Renal cortex interstitium (tissue), 11 donors: Measurements from ENCODE around the gene ZNF76. TPM values are rescaled to one million over a fixed set of nuclear protein-coding genes. Genes with fewer than 3 reads are reported as not detected.

Source experiments
- DNase-seq, 11 donors: peaks; one replicate each; pipeline ENCODE4 v3.0.0-alpha.2; 2013; ENCODE audit warnings: low read depth in 9 of 11, low spot score in 4 of 11; ENCODE audit errors: extremely low read depth in 1 of 11
- polyA plus RNA-seq, 3 donors: library from polyadenylated mRNA; unstranded; fragments of 120-200 nt; gene quantifications; one replicate each; pipeline ENCODE4 v1.2.1, GENCODE V29; 2013; ENCODE audit not compliant: insufficient read length in 3 of 3

ZNF76 gene
- polyA plus RNA-seq, 3 donors = 44.8 to 67.2 (median 50.6) TPM

DNA sequence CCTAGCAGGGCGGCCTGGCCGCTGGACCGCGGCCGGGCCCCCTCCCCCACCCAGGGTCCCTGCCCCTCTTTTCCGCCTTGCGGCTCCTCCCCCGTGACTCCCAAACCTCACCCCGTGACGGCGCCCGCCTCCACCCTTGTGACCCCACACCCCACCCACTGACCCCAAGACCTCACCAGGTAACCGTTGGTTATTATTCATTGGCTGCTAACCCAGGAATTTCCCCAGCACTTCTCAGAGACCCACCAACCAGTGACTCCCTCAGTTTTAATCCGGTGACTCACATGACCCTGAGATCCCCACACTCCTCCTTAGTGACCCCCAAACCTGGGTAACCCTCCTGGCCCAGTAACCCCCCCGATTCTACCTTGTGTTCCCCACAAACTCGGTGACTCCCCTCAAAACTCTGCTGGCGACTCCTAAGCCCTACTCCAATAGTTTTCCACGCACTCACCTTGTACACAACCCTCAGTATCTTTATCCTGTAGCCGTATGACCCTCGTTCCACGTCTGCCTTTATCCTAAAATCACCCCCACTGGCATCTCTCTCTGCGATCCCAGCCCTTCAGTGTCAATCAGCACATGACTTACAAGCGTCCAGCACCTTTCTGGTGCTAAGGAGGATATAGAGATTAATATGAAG is 534 bp downstream of the ZNF76 start:
- DNase-seq = peak in 7 of 11 donors; percentile 32 to 60 (median 50)

DNA sequence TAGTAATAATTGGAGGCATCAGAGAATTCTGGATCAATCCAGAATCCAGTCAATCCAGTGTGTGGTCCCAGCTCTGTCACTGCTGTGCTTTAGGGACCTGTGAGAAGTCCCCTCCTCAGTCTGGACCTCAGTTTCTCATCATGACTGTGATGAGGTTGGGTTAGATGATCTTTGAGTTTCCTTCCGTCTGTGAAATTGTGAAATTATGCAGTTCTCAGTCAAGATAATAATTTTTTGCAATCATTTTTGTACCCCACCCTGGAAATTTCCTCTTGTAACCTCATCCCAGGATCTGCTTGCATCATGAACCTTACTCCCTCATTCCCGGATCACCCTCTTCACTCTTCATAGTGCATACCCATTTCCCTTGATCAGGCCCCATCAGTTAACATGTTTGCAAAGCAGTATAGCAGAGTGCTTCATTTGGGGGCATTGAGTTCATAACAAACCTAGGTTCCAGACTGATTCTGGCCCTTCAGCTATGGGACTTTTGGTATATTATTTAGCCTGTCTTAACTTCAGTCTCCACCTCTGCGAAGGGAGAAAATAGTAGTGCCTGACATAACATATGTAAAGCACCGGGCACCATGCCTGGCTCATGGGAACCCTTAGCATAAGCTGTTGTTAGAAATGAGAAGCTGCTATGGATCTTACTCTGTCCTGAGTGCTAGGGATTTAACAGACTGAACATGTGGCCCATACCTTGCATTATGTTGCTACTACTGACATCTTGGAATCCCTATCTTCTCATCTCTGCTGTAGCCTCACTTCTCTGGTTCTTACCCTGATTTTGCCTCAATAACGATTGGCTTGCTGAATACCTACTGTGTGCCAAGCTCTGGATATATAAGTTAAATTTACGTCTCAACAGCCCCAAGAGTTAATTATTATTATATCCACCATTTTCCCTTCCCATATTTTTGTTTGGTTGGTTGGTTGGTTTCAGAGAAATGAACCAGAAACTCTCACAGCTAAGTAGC is 1.3 kb downstream of the ZNF76 start:
- DNase-seq = no peak

DNA sequence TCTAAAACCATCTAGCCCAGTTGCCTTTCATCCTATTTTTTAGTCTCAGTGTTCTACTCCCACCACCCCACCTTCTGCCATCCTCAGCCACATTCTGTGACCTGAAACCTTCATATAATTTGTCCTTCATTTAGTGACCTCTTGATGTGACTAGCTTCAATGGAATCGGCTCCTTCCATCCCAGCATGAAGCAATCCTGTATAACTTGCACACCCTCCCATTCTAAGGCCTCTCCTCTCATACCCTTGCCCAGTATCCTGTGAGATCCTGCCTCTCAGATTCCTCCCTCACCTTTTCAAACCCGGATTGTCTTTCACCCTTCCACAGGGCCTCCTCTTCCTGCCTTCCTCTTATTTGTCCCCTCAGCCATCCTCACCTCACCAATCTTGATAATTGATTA is 3.1 kb downstream of the ZNF76 start:
- DNase-seq = no peak

DNA sequence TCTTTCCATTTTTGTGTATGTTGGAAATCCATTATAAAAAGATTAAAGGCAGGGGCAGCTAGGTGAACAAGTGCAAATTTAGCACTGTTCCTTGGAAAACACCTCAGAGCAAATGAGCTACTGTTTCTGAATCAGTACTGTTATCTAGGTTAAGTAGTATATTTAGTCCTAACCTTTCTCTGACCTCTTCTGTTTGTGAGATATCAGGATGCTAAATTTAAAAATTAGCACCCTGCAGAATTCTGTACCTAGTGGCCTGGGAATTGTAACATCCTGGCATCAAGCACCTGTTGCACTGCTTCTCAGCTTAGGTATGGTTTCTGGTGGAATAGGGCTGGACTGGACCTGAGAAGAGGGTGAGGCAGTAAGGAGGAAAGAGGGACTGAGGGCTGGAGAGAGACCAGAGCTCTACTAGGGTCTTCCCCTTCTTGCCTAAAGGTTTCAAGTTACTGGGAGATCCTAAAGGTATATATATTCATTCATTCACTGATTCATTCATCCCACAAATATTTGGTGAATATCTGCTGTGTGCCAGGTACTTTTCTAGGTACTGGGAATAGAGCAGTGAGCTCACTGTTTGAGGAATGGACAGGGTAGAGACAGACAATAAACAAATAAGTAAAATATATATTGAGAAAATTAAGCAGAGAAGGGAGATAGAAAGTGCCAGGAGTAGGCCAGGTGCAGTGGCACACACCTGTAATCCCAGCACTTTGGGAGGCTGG is 5.2 kb downstream of the ZNF76 start:
- no peak for DNase-seq

DNA sequence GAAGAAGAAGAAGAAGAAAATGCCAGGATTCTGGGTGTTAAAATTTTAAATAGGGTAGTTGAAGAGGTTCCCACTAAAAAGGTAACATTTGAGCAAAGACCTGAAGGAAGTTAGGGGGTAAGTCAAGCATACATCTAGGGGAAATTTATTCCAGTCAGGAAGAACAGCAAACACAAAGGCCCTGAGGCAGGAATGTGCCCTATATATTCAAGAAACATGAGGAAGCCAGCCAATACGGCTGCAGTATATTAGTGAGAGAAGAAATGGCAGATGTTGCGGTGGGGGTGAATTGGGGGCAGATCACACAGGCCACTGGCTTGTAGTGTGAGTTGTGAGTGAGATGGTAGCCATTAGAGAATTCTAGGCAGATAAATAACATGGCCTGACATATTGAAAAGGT is 6.0 kb downstream of the ZNF76 start:
- no peak for DNase-seq

DNA sequence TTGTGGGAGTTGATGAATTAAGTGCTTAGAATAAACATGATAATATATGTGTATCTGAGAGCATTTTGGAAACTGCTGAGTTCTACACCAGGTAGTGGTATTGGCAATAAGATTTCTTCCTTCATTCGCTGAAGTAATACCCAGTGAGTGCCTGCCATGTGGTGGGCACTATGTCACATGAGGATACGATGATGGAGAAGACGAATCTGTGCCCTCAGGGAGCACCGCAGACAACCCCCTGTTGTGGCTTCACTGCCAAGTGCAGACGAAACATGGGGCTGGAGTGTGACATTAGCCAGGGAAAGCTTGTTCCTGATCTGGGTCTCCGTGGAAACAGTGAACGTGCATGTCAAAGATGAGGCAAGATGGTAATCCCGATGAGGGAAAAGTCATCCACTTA is 7.9 kb downstream of the ZNF76 start:
- DNase-seq = no peak

DNA sequence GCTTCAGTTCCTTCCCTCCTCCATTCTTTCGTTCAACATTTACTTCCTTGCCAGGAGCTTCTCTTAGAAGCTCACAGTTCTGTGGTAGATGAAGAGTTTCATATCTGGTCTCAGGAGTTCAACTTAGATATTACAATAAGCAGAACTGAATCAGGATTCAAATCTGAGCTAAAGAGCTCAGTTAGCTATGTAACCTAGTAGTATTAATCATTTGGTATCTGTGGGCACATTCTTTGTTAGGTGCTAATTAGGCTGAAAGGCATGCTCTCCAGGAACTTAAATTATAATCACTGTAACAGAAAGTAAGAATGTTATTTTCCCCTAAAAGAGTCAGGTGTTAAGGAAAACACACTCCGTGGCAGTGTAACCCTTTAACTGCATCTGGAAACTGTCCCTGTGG is 8.4 kb downstream of the ZNF76 start:
- DNase-seq = no peak

DNA sequence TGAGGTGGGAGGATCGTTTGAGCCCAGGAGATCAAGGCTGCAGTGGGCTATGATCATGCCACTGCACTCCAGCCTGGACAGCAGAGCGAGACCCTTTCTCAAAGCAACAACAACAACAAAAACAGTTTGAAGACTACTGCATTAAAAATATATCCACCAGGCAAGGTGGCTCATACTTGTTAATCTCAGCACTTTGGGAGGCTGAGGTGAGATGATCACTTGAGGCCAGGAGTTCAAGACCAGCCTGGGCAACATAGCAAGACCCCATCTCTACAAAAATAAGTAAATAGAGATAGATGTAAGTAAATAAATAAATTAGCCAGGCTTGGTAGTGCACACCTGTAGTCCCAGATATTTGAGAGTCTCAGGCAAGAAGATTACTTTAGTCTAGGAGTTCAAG is 12.5 kb downstream of the ZNF76 start:
- no peak for DNase-seq

DNA sequence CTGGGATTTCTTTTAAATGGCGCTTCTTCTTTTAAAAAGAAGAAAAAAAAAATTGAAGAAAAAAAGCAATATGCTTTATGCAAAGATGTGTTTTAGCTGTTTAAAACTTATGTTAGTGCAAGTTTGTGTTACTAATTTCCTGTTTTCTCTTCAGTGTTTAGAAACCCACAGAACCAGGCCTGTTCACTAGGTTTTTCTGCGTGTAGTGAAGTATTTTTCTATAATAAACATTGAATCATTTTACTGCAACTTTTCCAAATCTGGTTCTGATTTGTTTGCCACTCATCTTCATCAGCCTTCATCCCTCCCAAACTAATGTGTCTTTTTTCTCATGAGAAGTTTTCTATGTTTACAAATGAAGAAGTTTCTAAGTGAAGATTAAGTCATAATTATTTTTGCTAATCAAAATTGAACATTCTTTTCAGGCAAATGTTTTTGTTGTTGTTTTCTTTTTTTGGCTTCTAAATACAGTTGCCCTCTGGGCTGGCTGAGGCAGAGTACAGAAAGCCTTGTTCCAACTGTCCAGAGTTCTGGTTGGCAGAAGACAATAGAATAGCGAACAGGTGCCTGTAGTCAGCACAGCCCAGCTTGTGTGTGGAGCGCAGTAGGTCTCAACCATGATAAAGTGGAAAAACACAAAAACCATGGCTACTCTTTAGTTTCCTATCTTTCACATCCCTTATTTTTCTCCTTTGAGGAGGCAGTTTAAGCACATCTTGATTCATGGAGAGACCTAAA is 14.5 kb downstream of the ZNF76 start:
- DNase-seq = no peak

DNA sequence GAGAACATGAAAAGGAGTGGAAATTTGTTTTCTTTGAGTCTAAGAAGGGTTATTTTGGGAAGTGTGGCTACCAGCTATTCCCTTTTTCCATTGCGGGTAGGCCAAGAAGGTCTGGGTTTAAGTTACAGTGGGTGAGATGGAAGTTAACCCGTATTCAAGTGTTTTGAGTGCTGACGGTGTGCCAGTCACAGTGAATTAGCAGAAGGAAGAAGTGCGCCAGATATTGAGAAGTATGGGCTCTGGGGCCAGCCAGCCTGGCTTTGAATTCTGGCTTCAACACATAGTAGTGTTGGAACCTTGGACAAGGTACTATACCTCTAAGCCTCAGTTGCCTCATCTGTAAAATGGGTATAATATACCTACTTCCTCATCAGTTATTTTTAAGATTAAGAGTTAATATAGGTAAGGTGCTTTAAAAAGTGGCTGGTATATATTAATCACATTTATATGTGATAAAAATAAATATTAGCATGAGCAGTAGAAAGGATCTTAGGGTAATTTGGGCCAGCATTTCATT is 16.3 kb downstream of the ZNF76 start:
- no peak for DNase-seq

DNA sequence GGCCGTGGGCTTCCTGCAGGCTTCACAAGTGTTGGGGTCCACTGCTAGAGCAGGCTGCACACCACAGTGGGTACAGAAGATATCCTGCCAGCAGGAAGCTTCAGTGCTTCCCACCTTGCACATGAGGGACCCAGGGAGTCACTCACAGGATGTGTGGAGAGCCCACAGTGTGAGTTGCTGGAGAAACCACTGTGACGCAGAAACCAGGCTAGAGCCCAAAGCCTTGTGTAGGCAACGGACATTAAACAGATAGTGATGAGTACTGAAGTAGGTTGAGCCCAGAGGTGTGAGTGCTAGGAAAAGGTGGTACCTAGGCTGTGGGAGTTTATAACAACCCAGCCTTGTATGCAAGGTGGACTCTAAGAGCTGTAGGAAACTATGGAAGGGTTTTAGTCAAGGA is 19.2 kb downstream of the ZNF76 start:
- no peak for DNase-seq

DNA sequence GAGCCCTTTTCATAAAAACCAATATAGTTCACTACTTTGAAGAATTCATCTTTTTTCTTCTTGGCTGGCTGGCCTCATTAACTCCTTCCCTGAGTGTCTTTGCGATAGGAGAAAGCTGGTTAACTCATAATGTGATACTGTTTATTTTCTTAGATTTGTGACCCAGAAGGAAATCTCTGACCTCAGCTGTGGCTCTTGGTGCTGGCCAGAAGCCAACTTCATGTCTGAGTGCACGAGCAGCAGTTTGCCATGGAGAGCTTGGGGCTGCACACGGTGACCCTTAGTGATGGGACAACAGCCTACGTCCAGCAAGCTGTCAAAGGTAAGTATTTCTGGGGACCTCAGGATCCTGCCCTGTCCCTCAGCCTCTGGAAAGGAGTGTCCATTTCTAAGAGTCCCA is 21.4 kb downstream of the ZNF76 start:
- DNase-seq = peak in 6 of 11 donors; percentile 21 to 46 (median 34)

DNA sequence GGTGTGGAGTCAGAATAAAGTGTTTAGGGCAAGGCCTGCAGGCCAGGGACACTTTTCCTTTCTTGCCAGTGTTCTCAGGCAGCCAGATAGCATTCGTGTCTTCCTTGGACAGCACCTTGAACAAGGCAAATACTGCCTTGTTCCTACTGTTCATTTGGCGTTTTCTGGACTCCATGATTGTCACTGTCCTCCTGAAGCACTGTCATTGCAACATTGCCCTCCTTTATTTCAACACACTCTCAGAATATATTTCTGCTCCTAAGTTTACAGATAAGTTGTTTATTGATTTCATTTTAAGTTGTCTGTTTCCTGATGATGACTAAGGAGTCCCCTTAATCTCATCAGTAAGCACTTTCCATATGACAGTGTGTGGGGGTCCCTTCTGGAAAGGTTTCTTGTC is 22.9 kb downstream of the ZNF76 start:
- DNase-seq = no peak

DNA sequence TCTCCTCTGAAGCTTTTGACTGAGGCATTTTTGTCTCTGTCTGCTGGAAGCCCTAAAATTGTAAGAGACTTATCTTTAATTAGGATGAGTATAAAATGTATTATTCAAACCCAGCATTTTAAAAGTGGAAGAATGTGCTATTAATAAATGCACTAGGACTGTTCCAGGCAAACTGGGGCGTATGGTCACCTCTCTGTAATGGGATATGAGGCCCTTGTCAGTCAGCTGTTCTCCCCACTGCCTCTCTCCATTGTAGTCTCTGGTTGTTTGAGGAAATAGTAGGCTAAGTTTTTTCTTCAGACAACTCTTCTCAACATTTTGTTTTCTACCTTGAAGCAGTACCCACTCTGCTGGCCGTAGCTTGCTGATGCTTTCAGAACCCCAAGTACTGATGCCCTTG is 23.8 kb downstream of the ZNF76 start:
- DNase-seq = no peak

DNA sequence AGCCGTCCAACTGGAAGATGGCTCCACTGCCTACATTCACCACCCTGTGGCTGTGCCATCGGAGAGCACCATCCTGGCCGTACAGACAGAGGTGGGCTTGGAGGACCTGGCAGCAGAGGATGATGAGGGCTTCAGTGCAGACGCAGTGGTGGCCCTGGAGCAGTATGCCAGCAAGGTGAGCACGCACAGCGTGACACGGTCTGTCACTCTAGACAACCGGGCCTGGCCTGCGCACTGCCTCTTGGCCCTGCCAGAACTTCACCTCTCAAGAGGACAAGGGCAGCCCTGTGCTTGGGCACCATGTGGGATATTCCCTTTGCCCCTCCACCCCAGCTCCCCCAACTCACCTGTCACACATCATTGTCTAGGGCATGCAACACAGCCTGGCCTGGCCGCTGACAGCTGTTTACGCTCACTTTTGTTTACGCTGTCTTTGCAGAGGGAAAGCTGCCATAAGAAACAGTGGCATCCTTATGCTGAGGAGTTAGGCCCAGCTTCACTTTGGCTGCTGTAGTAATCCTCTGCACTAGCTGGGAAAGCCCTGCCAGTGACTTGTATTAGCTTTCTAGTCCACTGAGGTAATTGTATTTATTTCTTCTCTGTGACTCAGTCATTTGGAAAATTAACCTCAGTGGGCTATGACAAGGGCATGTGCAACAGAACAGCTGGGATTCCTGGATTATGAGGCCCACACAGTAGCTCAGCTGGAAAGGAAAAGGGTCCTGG is 28.3 kb downstream of the ZNF76 start:
- DNase-seq = no peak

DNA sequence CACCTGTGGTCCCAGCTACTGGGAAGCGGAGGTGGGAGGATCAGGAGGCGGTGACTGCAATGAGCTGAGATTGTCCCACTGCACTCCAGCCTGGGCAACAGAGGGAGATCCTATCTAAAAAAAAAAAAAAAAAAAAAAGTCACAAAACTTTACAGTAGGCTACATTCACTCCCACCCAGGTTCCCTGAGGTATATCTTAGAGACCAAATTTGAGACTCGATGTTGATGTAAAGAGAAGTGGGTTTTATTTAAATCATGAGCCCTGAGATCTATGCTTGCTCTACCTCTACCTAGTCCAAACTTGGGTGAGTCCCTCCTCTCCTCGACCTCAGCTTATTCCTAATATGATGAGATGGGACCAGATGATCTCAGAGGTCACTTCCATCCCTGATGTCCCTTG is 29.3 kb downstream of the ZNF76 start:
- no peak for DNase-seq

DNA sequence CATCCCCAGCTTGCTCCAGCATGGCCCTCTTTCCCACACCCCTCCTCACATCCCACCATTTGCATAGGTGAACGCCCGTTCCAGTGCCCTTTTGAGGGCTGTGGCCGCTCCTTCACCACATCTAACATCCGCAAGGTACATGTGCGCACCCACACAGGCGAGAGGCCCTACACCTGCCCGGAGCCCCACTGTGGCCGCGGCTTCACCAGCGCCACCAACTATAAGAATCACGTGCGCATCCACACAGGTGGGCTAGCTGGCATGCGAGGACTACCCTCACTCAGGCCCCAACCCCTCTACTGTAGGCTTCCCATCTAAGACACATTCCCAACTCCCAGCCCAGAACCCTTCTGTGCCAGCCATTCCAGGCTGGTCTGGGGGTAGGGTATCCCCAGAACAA is 32.0 kb downstream of the ZNF76 start:
- DNase-seq = no peak

DNA sequence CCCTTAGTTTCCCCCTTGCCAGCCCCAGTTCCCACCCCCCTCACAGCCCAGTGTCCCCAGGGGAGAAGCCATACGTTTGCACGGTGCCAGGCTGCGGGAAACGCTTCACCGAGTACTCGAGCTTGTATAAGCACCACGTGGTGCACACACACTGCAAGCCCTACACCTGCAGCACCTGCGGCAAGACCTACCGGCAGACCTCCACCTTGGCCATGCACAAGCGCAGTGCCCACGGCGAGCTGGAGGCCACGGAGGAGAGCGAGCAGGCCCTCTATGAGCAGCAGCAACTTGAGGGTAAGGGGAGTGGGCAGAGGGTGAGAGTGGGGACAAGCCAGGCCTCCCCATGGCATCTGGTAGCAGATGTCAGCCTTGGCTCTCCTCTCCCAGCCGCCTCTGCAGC is 33.0 kb downstream of the ZNF76 start:
- no peak for DNase-seq
